Dedifferentiated amniotic fluid mesenchymal stem cell (primary cell): Measurements from ENCODE around the gene AOX1.
"Not testable (repeated sequence)": the region's sequence is repeated elsewhere in the genome, so short reads cannot be mapped to it uniquely, and the experiment has no call there.

Source experiments
- DNase-seq: peaks from one replicate; pipeline ENCODE4 v3.0.0-alpha.2; 2016; ENCODE audit errors: extremely low spot score

Gene AOX1

GRCh38 chr2:200627110-200627770, 41.4 kb downstream of the AOX1 start:
- DNase-seq = no peak

- DNase-seq = not testable (repeated sequence)
Observed at GRCh38 chr2:200628461-200628860, 42.6 kb downstream of the AOX1 start.

- DNase-seq = no peak
Observed at GRCh38 chr2:200631287-200631686, 45.5 kb downstream of the AOX1 start.

GRCh38 chr2:200634231-200634964, 48.6 kb downstream of the AOX1 start:
- no peak for DNase-seq

- DNase-seq = no peak
Observed at GRCh38 chr2:200635251-200635650, 49.4 kb downstream of the AOX1 start.

GRCh38 chr2:200637901-200638300, 52.1 kb downstream of the AOX1 start:
- no peak for DNase-seq

- no peak for DNase-seq
Observed at GRCh38 chr2:200640176-200640575, 54.4 kb downstream of the AOX1 start.

GRCh38 chr2:200640901-200641300, 55.1 kb downstream of the AOX1 start:
- no peak for DNase-seq

- not testable (repeated sequence) for DNase-seq
Observed at GRCh38 chr2:200648518-200649281, 62.9 kb downstream of the AOX1 start.

- no peak for DNase-seq
Observed at GRCh38 chr2:200649724-200650123, 63.9 kb downstream of the AOX1 start.

GRCh38 chr2:200650195-200650594, 64.4 kb downstream of the AOX1 start:
- no peak for DNase-seq

- no peak for DNase-seq
Observed at GRCh38 chr2:200652158-200652557, 66.3 kb downstream of the AOX1 start.

- DNase-seq = no peak
Observed at GRCh38 chr2:200653021-200653420, 67.2 kb downstream of the AOX1 start.

GRCh38 chr2:200654823-200655222, 69.0 kb downstream of the AOX1 start:
- DNase-seq = no peak

GRCh38 chr2:200655918-200656580, 70.2 kb downstream of the AOX1 start:
- DNase-seq = peak; percentile 16

- no peak for DNase-seq
Observed at GRCh38 chr2:200658278-200658864, 72.6 kb downstream of the AOX1 start.

- DNase-seq = no peak
Observed at GRCh38 chr2:200659410-200659809, 73.6 kb downstream of the AOX1 start.

- DNase-seq = no peak
Observed at GRCh38 chr2:200661477-200661876, 75.7 kb downstream of the AOX1 start.

GRCh38 chr2:200662727-200663126, 76.9 kb downstream of the AOX1 start:
- no peak for DNase-seq

GRCh38 chr2:200664770-200665494, 79.1 kb downstream of the AOX1 start:
- no peak for DNase-seq
